Lower leg skin (tissue), 3 donors: ENCODE data around the gene MCM3AP.

ENCODE experiments used
- POLR2A ChIP-seq, 2 donors: fragments of 450-650 bp; IDR thresholded peaks; one replicate each; pipeline ENCODE4 v1.6.1; 2016 to 2017; ENCODE audit warnings: antibody characterized with exemption in 2 of 2, mild to moderate bottlenecking in 1 of 2, moderate library complexity in 1 of 2
- TF ChIP-seq, protein P1 (sequence below), 3 donors: fragments of 450-650 bp; IDR thresholded peaks; one replicate each; pipeline ENCODE4 v1.5.1; 2016; ENCODE audit warnings: antibody characterized with exemption in 3 of 3, mild to moderate bottlenecking in 3 of 3, moderate library complexity in 2 of 3

DNA sequence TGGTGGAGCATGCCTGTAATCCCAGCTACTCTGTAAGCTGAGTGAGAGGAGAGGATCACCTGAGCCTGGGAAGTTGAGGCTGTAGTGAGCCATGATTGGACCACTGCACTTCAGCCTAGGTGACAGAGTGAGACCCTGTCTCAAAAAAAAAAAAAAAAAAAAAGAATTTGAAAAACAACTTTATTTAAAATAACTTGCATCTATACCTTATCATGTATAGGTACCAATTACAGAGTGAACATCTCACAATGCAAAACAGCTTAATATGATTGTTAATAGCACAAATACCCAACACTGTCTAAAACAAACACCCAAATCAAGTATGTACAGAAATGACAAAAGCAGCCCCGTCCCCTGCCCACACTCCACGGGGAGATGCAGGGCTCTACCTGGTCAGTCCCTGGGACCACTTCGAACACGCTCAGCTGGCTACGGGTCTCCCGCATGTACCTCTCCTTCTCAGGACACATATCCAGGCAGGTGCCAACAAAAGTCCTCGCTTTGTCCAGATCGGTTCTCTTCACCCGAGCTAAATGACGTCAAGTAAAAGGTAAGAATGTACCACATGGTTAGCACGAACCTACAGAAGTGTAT lies 10.5 kb downstream of the MCM3AP start:
- TF ChIP-seq, protein P1, sequence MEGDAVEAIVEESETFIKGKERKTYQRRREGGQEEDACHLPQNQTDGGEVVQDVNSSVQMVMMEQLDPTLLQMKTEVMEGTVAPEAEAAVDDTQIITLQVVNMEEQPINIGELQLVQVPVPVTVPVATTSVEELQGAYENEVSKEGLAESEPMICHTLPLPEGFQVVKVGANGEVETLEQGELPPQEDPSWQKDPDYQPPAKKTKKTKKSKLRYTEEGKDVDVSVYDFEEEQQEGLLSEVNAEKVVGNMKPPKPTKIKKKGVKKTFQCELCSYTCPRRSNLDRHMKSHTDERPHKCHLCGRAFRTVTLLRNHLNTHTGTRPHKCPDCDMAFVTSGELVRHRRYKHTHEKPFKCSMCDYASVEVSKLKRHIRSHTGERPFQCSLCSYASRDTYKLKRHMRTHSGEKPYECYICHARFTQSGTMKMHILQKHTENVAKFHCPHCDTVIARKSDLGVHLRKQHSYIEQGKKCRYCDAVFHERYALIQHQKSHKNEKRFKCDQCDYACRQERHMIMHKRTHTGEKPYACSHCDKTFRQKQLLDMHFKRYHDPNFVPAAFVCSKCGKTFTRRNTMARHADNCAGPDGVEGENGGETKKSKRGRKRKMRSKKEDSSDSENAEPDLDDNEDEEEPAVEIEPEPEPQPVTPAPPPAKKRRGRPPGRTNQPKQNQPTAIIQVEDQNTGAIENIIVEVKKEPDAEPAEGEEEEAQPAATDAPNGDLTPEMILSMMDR (IDR thresholded peaks at IDR 0.05), result no peak
- TF ChIP-seq POLR2A (IDR thresholded peaks at IDR 0.05), result no peak
